ENCODE data around the gene FIP1L1.

The FIP1L1 gene

GRCh38 chr4:53422367-53422766 lies 44.9 kb downstream of the FIP1L1 start:
- Histone ChIP-seq H3K27me3 (ENCODE audit: insufficient read depth, low read length) (no peaks in the 10 kb centered on the region), H3K36me3 (ENCODE audit: insufficient read depth, low read length) (peaks cover 13% of the 10 kb centered on the region), H3K9me3 (ENCODE audit: low read length) (no peaks in the 10 kb centered on the region), H3K4me3 (ENCODE audit: low read length) (no peak overlapping the region), H3K4me1 (ENCODE audit: insufficient read depth, low read length) (no peaks in the 10 kb centered on the region), H2AFZ (ENCODE audit: low read depth, low read length) (no peak overlapping the region)

GRCh38 chr4:53424280-53424679 lies 46.8 kb downstream of the FIP1L1 start:
- no peaks in the 10 kb centered on the region for H3K9me3 ChIP-seq (ENCODE audit: low read length)
- H3K36me3 ChIP-seq (ENCODE audit: insufficient read depth, low read length): peaks cover 30% of the 10 kb centered on the region
- H3K4me3 ChIP-seq (ENCODE audit: low read length): no peak overlapping the region
- H3K4me1 ChIP-seq (ENCODE audit: insufficient read depth, low read length): no peaks in the 10 kb centered on the region
- H3K27me3 ChIP-seq (ENCODE audit: insufficient read depth, low read length): no peaks in the 10 kb centered on the region
- no peak overlapping the region for H2AFZ ChIP-seq (ENCODE audit: low read depth, low read length)

- Histone ChIP-seq H3K27me3 (ENCODE audit: insufficient read depth, low read length) (no peaks in the 10 kb centered on the region), H3K9me3 (ENCODE audit: low read length) (no peaks in the 10 kb centered on the region), H3K4me1 (ENCODE audit: insufficient read depth, low read length) (no peaks in the 10 kb centered on the region), H3K36me3 (ENCODE audit: insufficient read depth, low read length) (peaks cover 45% of the 10 kb centered on the region), H3K4me3 (ENCODE audit: low read length) (no peak overlapping the region), H2AFZ (ENCODE audit: low read depth, low read length) (no peak overlapping the region)
Observed at GRCh38 chr4:53427366-53427765, 49.9 kb downstream of the FIP1L1 start.

- no peaks in the 10 kb centered on the region for H3K4me1 ChIP-seq (ENCODE audit: insufficient read depth, low read length)
- H3K4me3 ChIP-seq (ENCODE audit: low read length): no peak overlapping the region
- no peaks in the 10 kb centered on the region for H3K9me3 ChIP-seq (ENCODE audit: low read length)
- no peak overlapping the region for H2AFZ ChIP-seq (ENCODE audit: low read depth, low read length)
- peaks cover 60% of the 10 kb centered on the region for H3K36me3 ChIP-seq (ENCODE audit: insufficient read depth, low read length)
- H3K27me3 ChIP-seq (ENCODE audit: insufficient read depth, low read length): no peaks in the 10 kb centered on the region
Observed at GRCh38 chr4:53431052-53431451, 53.6 kb downstream of the FIP1L1 start.

- peaks cover 52% of the 10 kb centered on the region for H3K36me3 ChIP-seq (ENCODE audit: insufficient read depth, low read length)
- no peak overlapping the region for H2AFZ ChIP-seq (ENCODE audit: low read depth, low read length)
- no peak overlapping the region for H3K4me3 ChIP-seq (ENCODE audit: low read length)
- no peaks in the 10 kb centered on the region for H3K4me1 ChIP-seq (ENCODE audit: insufficient read depth, low read length)
- no peaks in the 10 kb centered on the region for H3K27me3 ChIP-seq (ENCODE audit: insufficient read depth, low read length)
- H3K9me3 ChIP-seq (ENCODE audit: low read length): peaks cover 1% of the 10 kb centered on the region
Observed at GRCh38 chr4:53432528-53433424, 55.3 kb downstream of the FIP1L1 start.

GRCh38 chr4:53436251-53436650 lies 58.8 kb downstream of the FIP1L1 start:
- H3K4me3 ChIP-seq (ENCODE audit: low read length): no peak overlapping the region
- H3K9me3 ChIP-seq (ENCODE audit: low read length): peaks cover 1% of the 10 kb centered on the region
- no peak overlapping the region for H2AFZ ChIP-seq (ENCODE audit: low read depth, low read length)
- H3K4me1 ChIP-seq (ENCODE audit: insufficient read depth, low read length): no peaks in the 10 kb centered on the region
- no peaks in the 10 kb centered on the region for H3K27me3 ChIP-seq (ENCODE audit: insufficient read depth, low read length)
- peaks cover 28% of the 10 kb centered on the region for H3K36me3 ChIP-seq (ENCODE audit: insufficient read depth, low read length)

- peaks cover 1% of the 10 kb centered on the region for H3K9me3 ChIP-seq (ENCODE audit: low read length)
- H2AFZ ChIP-seq (ENCODE audit: low read depth, low read length): no peak overlapping the region
- H3K4me3 ChIP-seq (ENCODE audit: low read length): no peak overlapping the region
- H3K27me3 ChIP-seq (ENCODE audit: insufficient read depth, low read length): no peaks in the 10 kb centered on the region
- H3K4me1 ChIP-seq (ENCODE audit: insufficient read depth, low read length): no peaks in the 10 kb centered on the region
- peaks cover 49% of the 10 kb centered on the region for H3K36me3 ChIP-seq (ENCODE audit: insufficient read depth, low read length)
Observed at GRCh38 chr4:53441564-53441963, 64.1 kb downstream of the FIP1L1 start.

GRCh38 chr4:53444954-53445353 lies 67.5 kb downstream of the FIP1L1 start:
- H3K9me3 ChIP-seq (ENCODE audit: low read length): no peaks in the 10 kb centered on the region
- H2AFZ ChIP-seq (ENCODE audit: low read depth, low read length): no peak overlapping the region
- H3K4me1 ChIP-seq (ENCODE audit: insufficient read depth, low read length): no peaks in the 10 kb centered on the region
- peaks cover 44% of the 10 kb centered on the region for H3K36me3 ChIP-seq (ENCODE audit: insufficient read depth, low read length)
- H3K4me3 ChIP-seq (ENCODE audit: low read length): no peak overlapping the region
- H3K27me3 ChIP-seq (ENCODE audit: insufficient read depth, low read length): no peaks in the 10 kb centered on the region

- Histone ChIP-seq H3K4me3 (ENCODE audit: low read length) (no peak overlapping the region), H2AFZ (ENCODE audit: low read depth, low read length) (no peak overlapping the region), H3K36me3 (ENCODE audit: insufficient read depth, low read length) (peaks cover 35% of the 10 kb centered on the region), H3K4me1 (ENCODE audit: insufficient read depth, low read length) (no peaks in the 10 kb centered on the region), H3K9me3 (ENCODE audit: low read length) (no peaks in the 10 kb centered on the region), H3K27me3 (ENCODE audit: insufficient read depth, low read length) (no peaks in the 10 kb centered on the region)
Observed at GRCh38 chr4:53450773-53451172, 73.3 kb downstream of the FIP1L1 start.

GRCh38 chr4:53453385-53453784 lies 75.9 kb downstream of the FIP1L1 start:
- H3K36me3 ChIP-seq (ENCODE audit: insufficient read depth, low read length): peaks cover 45% of the 10 kb centered on the region
- H3K4me1 ChIP-seq (ENCODE audit: insufficient read depth, low read length): no peaks in the 10 kb centered on the region
- no peaks in the 10 kb centered on the region for H3K9me3 ChIP-seq (ENCODE audit: low read length)
- H2AFZ ChIP-seq (ENCODE audit: low read depth, low read length): no peak overlapping the region
- no peak overlapping the region for H3K4me3 ChIP-seq (ENCODE audit: low read length)
- no peaks in the 10 kb centered on the region for H3K27me3 ChIP-seq (ENCODE audit: insufficient read depth, low read length)

GRCh38 chr4:53455766-53456165 lies 78.3 kb downstream of the FIP1L1 start:
- Histone ChIP-seq H2AFZ (ENCODE audit: low read depth, low read length) (no peak overlapping the region), H3K36me3 (ENCODE audit: insufficient read depth, low read length) (peaks cover 62% of the 10 kb centered on the region), H3K4me1 (ENCODE audit: insufficient read depth, low read length) (no peaks in the 10 kb centered on the region), H3K9me3 (ENCODE audit: low read length) (no peaks in the 10 kb centered on the region), H3K27me3 (ENCODE audit: insufficient read depth, low read length) (no peaks in the 10 kb centered on the region), H3K4me3 (ENCODE audit: low read length) (no peak overlapping the region)

GRCh38 chr4:53456178-53456577 lies 78.7 kb downstream of the FIP1L1 start:
- Histone ChIP-seq H3K4me3 (ENCODE audit: low read length) (no peak overlapping the region), H2AFZ (ENCODE audit: low read depth, low read length) (no peak overlapping the region), H3K9me3 (ENCODE audit: low read length) (no peaks in the 10 kb centered on the region), H3K27me3 (ENCODE audit: insufficient read depth, low read length) (no peaks in the 10 kb centered on the region), H3K36me3 (ENCODE audit: insufficient read depth, low read length) (peaks cover 66% of the 10 kb centered on the region), H3K4me1 (ENCODE audit: insufficient read depth, low read length) (no peaks in the 10 kb centered on the region)

- no peaks in the 10 kb centered on the region for H3K9me3 ChIP-seq (ENCODE audit: low read length)
- H3K4me1 ChIP-seq (ENCODE audit: insufficient read depth, low read length): no peaks in the 10 kb centered on the region
- no peak overlapping the region for H2AFZ ChIP-seq (ENCODE audit: low read depth, low read length)
- no peak overlapping the region for H3K4me3 ChIP-seq (ENCODE audit: low read length)
- no peaks in the 10 kb centered on the region for H3K27me3 ChIP-seq (ENCODE audit: insufficient read depth, low read length)
- peaks cover 66% of the 10 kb centered on the region for H3K36me3 ChIP-seq (ENCODE audit: insufficient read depth, low read length)
Observed at GRCh38 chr4:53459548-53459947, 82.1 kb downstream of the FIP1L1 start.

GRCh38 chr4:53461244-53461643 lies 83.8 kb downstream of the FIP1L1 start:
- H3K4me1 ChIP-seq (ENCODE audit: insufficient read depth, low read length): no peaks in the 10 kb centered on the region
- no peaks in the 10 kb centered on the region for H3K27me3 ChIP-seq (ENCODE audit: insufficient read depth, low read length)
- H2AFZ ChIP-seq (ENCODE audit: low read depth, low read length): no peak overlapping the region
- H3K36me3 ChIP-seq (ENCODE audit: insufficient read depth, low read length): peaks cover 49% of the 10 kb centered on the region
- H3K9me3 ChIP-seq (ENCODE audit: low read length): peaks cover under 1% of the 10 kb centered on the region
- no peak overlapping the region for H3K4me3 ChIP-seq (ENCODE audit: low read length)
